GM19455 (cell line): Measurements from ENCODE around the gene SCARF2.

Source experiments
- ATAC-seq: cut with Tn5 transposase; IDR thresholded peaks from one replicate; pipeline ENCODE4 v1.9.1; 2021; ENCODE audit not compliant: unreplicated experiment

Gene SCARF2

DNA sequence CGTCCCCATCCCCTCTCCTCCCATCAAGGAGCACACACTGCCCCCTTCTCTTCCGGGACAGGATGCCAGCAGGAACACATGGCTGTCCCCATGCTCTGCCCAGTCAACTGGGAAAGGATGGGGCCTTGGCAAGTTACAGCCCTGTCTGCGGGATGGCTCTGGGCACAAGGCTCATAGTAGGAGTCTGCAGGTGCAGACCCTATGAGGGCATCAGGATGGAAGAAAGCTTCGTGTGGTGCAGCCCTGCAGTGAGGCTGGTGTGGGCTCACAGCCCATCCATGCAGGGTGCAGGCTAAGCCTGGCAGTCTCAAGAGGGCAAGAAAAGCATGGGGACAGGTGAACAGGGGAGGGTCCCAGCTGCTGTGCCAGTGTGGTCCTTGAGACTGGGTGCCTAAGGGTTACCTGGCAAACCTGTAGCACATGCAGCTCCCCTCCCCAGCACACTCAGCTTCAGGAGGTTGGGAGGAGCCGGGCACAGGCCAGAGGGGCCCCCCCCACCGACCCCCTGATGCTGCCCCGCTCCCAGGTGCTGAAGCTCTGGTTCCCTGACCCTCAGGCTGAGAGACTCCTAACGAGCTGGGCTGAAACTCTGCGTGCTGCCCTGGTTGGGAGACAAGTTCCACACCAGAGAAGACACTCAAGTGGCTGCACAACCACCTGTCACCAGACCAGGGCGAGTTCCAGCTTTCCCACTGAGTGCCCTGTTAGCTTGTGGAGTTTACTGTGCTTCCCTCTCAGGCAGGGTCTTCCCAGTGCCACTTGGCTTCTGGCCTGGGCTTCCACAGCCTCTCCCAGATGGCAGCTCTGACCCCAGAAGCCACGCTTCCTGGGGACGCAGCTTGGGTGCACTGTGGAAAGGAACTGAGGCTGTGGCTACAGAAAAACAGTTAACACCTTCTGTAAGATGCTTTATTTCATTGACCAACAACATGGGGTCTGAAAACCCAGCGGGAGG is 3.3 kb upstream of the SCARF2 start:
- ATAC-seq: no peak

DNA sequence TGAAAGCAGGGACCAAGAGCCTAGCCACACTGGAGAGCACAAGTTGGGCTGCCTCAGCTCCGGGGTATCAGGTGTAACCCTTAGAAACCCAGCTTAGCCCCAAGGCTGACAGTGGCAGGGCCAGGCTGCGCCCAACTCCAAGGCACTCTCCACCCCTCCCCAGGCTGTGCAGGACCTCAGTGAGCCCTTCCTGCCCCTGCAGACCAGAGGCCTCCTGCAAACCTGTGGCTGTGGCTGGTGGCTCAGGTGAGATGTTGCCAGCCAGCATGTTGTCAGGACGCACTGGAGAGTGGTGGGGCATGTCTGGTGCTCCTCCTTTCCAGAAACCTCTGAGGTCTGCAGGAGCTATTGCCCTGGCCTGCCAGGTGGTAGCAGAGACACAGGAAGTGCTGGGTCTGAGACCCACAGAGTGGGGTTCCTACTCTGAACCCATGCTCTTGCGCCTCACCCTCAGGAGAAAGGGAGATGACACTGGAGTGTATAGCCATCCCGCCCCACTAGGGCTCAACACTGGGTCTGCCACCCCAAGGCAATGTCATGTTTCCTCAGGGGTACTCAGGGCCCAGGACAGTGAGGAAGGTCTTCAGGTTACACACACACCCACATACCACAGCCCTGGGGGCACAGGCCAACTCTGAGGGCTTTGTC is 2.4 kb upstream of the SCARF2 start:
- no peak for ATAC-seq

DNA sequence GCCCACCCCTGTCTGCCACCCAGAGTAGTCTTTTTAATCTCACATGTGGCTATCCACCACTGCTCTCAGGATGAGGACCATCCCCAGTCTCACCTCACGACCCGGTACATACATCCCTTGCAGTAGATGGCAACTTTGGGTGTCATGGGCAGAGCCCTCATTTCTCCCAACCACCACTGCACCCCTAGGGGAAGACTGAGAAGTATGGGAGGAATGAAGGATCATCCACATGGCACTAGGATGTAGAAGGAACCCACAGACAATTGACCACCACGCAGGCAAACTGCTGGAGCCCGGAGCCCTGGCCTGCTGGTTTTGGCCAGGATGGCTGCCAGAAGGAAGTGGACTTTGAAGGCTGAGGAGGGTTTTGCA is 1.9 kb upstream of the SCARF2 start:
- no peak for ATAC-seq

- ATAC-seq: no peak
Observed at GRCh38 chr22:20438678-20439492, 1.3 kb upstream of the SCARF2 start.

GRCh38 chr22:20438427-20438677 is 727 bp upstream of the SCARF2 start:
- no peak for ATAC-seq

- ATAC-seq: no peak
Observed at GRCh38 chr22:20436768-20437612, 635 bp downstream of the SCARF2 start.

- ATAC-seq: no peak
Observed at GRCh38 chr22:20436307-20436767, 1.3 kb downstream of the SCARF2 start.

DNA sequence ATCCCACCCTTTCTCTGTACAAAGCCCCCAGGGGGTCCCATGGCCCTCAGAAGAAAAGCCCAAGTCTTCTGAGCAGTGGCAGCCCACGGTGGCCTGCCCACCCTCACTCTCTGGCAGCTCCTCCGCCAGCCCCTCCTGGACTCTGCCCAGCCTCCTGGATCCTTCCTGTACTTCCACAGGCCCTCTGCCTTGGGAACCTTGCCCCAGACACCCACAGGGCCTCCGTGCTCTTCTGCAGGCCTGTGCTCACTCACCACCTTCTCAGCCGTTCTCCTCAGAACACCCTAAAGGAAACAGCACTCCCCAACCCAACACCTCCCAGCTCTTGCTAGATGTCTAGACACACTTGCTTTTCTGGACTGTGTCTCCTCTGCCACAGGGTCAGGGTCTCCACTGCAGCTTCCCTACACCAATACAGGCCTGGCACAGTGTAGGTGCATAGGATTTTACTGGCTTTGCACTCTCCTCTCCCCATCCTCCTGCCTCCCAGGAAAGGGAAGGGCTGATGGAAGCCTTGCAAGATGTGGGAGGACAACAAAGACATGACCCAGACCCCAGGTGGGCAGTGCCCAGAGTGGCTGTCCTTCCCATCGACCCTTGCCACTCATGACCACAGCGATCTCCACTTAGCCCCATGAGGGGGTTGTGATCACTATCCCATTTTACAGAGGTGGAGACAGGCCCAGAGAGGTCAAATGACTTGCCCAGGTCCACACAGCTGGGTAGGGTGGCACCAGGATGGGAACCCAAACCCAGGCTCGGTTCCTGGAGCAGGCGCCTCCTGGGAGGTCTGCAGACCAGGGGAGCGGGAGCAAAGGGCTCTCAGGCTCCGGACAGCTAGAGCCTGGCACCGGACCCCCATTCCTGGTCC is 2.0 kb downstream of the SCARF2 start:
- ATAC-seq: no peak

GRCh38 chr22:20434773-20435172 is 2.9 kb downstream of the SCARF2 start:
- ATAC-seq: no peak

DNA sequence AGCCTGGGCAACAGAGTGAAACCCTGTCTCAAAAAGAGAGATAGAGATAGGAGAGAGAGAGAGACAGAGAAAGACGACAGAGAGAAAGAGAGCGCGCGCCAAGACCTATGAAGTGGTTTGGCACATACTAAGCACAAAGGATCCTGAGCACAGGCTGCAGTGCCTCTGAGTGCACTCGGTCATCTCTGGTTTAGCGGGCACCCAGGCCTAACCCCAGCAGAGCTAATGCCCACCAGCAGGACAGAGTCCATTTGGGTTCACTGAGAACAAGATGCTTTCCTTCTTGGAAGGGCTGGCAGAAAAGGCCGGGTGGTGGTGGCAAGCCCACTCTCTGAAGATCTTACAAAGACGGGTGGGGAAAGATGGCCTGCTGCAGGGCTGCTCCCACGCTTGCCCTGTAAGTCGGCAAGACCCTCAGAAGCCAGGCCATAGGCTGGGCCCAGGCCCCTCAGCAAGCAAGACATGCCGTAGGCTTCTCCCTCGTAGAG is 3.3 kb downstream of the SCARF2 start:
- no peak for ATAC-seq

DNA sequence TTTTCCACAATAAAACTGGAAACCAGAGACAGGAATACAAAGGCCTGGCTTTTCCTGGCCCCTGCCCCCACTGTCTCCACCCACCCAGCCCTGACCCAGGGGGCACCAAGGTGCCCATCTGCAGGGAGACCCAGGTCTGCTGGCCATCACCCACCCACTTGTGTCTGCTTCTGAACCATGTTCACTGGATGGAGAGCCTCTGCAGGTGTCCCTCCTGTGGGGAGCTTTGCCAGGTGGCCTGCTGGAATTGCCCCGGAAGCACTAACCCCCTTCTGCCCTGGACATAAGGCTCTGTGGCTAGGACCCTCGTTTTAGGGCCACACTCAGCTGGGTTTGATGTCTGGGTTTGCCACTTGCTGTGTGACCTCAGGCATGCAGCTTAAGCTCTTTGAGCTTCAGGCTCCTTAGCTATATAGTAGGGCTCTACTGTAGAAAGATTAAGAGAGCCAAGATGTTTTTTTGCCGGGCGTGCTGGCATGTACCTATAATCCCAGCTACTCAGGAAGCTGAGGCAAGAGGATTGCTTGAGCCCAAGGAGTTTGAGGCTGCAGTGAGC is 3.9 kb downstream of the SCARF2 start:
- no peak for ATAC-seq

DNA sequence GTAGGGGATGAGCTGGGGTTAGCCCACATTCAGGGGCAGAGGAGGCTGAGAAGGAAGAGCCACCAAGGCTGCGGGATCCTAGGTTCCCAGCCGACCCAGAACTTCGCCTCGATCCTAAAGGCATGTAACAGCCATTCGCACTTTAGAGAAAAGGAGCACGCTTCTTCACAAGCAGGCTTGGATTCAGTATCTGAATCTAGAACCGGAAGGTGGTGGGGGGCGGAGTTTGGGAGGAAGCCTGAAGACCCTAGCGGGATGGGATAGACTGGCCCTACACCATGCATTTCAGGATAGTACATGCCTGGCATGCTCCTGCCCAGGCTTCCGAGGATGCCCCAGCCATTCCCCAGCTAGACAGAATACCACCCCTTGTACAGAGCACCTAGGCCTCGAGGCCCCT is 4.4 kb downstream of the SCARF2 start:
- ATAC-seq: no peak

GRCh38 chr22:20432244-20432686 is 5.4 kb downstream of the SCARF2 start:
- no peak for ATAC-seq

GRCh38 chr22:20431511-20432192 is 6.0 kb downstream of the SCARF2 start:
- ATAC-seq: no peak

- no peak for ATAC-seq
Observed at GRCh38 chr22:20430720-20431510, 6.7 kb downstream of the SCARF2 start.

GRCh38 chr22:20430101-20430719 is 7.4 kb downstream of the SCARF2 start:
- ATAC-seq: no peak
